Upper lobe of left lung (tissue), 6 donors: ENCODE data around the gene EHD4. TPM values are rescaled to one million over a fixed set of nuclear protein-coding genes. Genes with fewer than 3 reads are reported as not detected.

ENCODE experiments used
- ATAC-seq, 2 donors: fragments of 200-7000 bp; cut with Tn5 transposase; one replicate each; pipeline ENCODE4 v1.9.1; 2022; ENCODE audit warnings: mild to moderate bottlenecking in 2 of 2, moderate library complexity in 2 of 2; ENCODE audit not compliant: low FRiP score in 2 of 2
- DNase-seq, 2 donors: peaks; one replicate each; pipeline ENCODE4 v3.0.0-alpha.2; 2019 to 2020
- H3K27ac ChIP-seq, 4 donors: fragments of 200-600 bp; sonication (generic); one replicate each; pipeline ENCODE4 v1.5.1; 2016 to 2019
- H3K27me3 ChIP-seq, 4 donors: fragments of 200-600 bp; sonication (generic); one replicate each; pipeline ENCODE4 v1.5.1; 2017 to 2019
- H3K36me3 ChIP-seq, 4 donors: fragments of 200-600 bp; sonication (generic); one replicate each; pipeline ENCODE4 v1.5.1; 2016 to 2019
- H3K4me1 ChIP-seq, 4 donors: fragments of 200-600 bp; sonication (generic); one replicate each; pipeline ENCODE4 v1.5.1; 2018 to 2019
- H3K4me3 ChIP-seq, 4 donors: fragments of 200-600 bp; sonication (generic); one replicate each; pipeline ENCODE4 v1.5.1; 2017 to 2019; ENCODE audit warnings: mild to moderate bottlenecking in 2 of 4, moderate library complexity in 1 of 4
- H3K9me3 ChIP-seq, 4 donors: fragments of 200-600 bp; sonication (generic); one replicate each; pipeline ENCODE4 v1.5.1; 2018 to 2019
- CTCF ChIP-seq, 6 experiments: fragments of 450-650 bp in 4 of 6; fragments of 200-600 bp in 2 of 6; sonication (generic) in 2 of 6; IDR thresholded peaks; one replicate each; pipeline ENCODE4 v1.5.1; 2016 to 2019; ENCODE audit warnings: antibody characterized with exemption in 6 of 6
- EP300 ChIP-seq, 4 donors: sonication (generic); formaldehyde crosslinking; IDR thresholded peaks; one replicate each; pipeline ENCODE4 v1.5.1; 2017; ENCODE audit warnings: antibody characterized with exemption in 4 of 4, control low read depth in 2 of 4
- POLR2A ChIP-seq, 4 donors: fragments of 450-650 bp; IDR thresholded peaks; one replicate each; pipeline ENCODE4 v1.5.1; 2016 to 2017; ENCODE audit warnings: antibody characterized with exemption in 4 of 4, mild to moderate bottlenecking in 2 of 4
- POLR2AphosphoS5 ChIP-seq, 2 donors: sonication (generic); formaldehyde crosslinking; IDR thresholded peaks; one replicate each; pipeline ENCODE4 v1.5.1; 2017; ENCODE audit warnings: antibody characterized with exemption in 2 of 2
- WGBS, 2 donors: methylation state at CpG; one replicate each; pipeline ENCODE4 v1.1.5; 2017 to 2018; 5-methylcytosine and 5-hydroxymethylcytosine counted together
- total RNA-seq, 6 donors: library from RNA; depleted of rRNA in 4 of 6; stranded (reverse); fragments of >200 nt in 4 of 6; gene quantifications; one replicate each; pipeline versions ENCODE4 v1.1.0 to v1.2.1, GENCODE V29; 2016 to 2021
- donor health status: DM: no; HTN: no; CAD: no; lungs with moderate emphysema.
- donor health status: DM: no; HTN: yes; CAD: no; lungs with severe emphysema.

Gene EHD4
- total RNA-seq, 6 donors from 2014 or later: 23.0 to 46.4 (median 31.5) TPM

- ATAC-seq (no peak), DNase-seq (no peak)
- no peak overlapping the region for H3K27ac ChIP-seq
- peaks cover 0 to 10% (median 6%) of the 10 kb centered on the region in 4 donors for H3K27me3 ChIP-seq
- H3K9me3 ChIP-seq: no peaks in the 10 kb centered on the region
- peaks cover 11 to 21% (median 13%) of the 10 kb centered on the region in 4 donors for H3K4me1 ChIP-seq
- TF ChIP-seq CTCF (IDR thresholded peaks at IDR 0.05) (no peak), EP300 (IDR thresholded peaks at IDR 0.05) (no peak), POLR2A (IDR thresholded peaks at IDR 0.05) (no peak), POLR2AphosphoS5 (IDR thresholded peaks at IDR 0.05) (no peak)
- no peaks in the 10 kb centered on the region for H3K36me3 ChIP-seq
- H3K4me3 ChIP-seq: no peak overlapping the region
- 74 to 80% methylated on average over 2 of the region's 2 CpGs for WGBS, 2 donors
Observed at GRCh38 chr15:41883484-41883825, 88.9 kb downstream of the EHD4 start.

- ATAC-seq: peak in 1 of 2 donors; percentile 2
- H3K4me1 ChIP-seq: peaks cover 11 to 21% (median 13%) of the 10 kb centered on the region in 4 donors
- 44 to 75% methylated on average over 8 to 12 of the region's 14 CpGs for WGBS, 2 donors
- no peaks in the 10 kb centered on the region for H3K36me3 ChIP-seq
- TF ChIP-seq POLR2A (IDR thresholded peaks at IDR 0.05) (no peak), EP300 (IDR thresholded peaks at IDR 0.05) (no peak), CTCF (IDR thresholded peaks at IDR 0.05) (no peak), POLR2AphosphoS5 (IDR thresholded peaks at IDR 0.05) (no peak)
- DNase-seq: peak in 1 of 2 donors; percentile 64
- no peaks in the 10 kb centered on the region for H3K9me3 ChIP-seq
- no peak overlapping the region for H3K27ac ChIP-seq
- peaks cover 0 to 10% (median 6%) of the 10 kb centered on the region in 4 donors for H3K27me3 ChIP-seq
- H3K4me3 ChIP-seq: peak overlapping the region in 3 of 4 donors; percentile 26 to 45 (median 39)
Observed at GRCh38 chr15:41882689-41883483, 89.5 kb downstream of the EHD4 start.

- Histone ChIP-seq H3K27me3 (peaks cover 0 to 10% (median 6%) of the 10 kb centered on the region in 4 donors), H3K9me3 (no peaks in the 10 kb centered on the region), H3K36me3 (no peaks in the 10 kb centered on the region), H3K27ac (no peak overlapping the region), H3K4me1 (peaks cover 11 to 21% (median 13%) of the 10 kb centered on the region in 4 donors), H3K4me3 (peak overlapping the region in 3 of 4 donors; percentile 26 to 45 (median 39))
- no peak for TF ChIP-seq EP300 (IDR thresholded peaks at IDR 0.05)
- peak in 1 of 6 experiments; percentile 20 for TF ChIP-seq CTCF (IDR thresholded peaks at IDR 0.05)
- no peak for TF ChIP-seq POLR2A (IDR thresholded peaks at IDR 0.05)
- peak in 1 of 2 donors; percentile 30 for ATAC-seq
- 24 to 60% methylated on average over 6 to 44 of the region's 81 CpGs for WGBS, 2 donors
- peak in 1 of 2 donors; percentile 86 for DNase-seq
Observed at GRCh38 chr15:41881920-41882688, 90.3 kb downstream of the EHD4 start.

GRCh38 chr15:41881550-41881919 lies 90.8 kb downstream of the EHD4 start:
- H3K27ac ChIP-seq: no peak overlapping the region
- 45 to 51% methylated on average over 5 to 9 of the region's 10 CpGs for WGBS, 2 donors
- DNase-seq (no peak), ATAC-seq (no peak)
- peaks cover 0 to 10% (median 6%) of the 10 kb centered on the region in 4 donors for H3K27me3 ChIP-seq
- no peak for TF ChIP-seq EP300 (IDR thresholded peaks at IDR 0.05)
- no peak for TF ChIP-seq POLR2AphosphoS5 (IDR thresholded peaks at IDR 0.05)
- no peak for TF ChIP-seq POLR2A (IDR thresholded peaks at IDR 0.05)
- no peak for TF ChIP-seq CTCF (IDR thresholded peaks at IDR 0.05)
- no peaks in the 10 kb centered on the region for H3K9me3 ChIP-seq
- no peaks in the 10 kb centered on the region for H3K36me3 ChIP-seq
- peaks cover 11 to 21% (median 13%) of the 10 kb centered on the region in 4 donors for H3K4me1 ChIP-seq
- H3K4me3 ChIP-seq: peak overlapping the region in 2 of 4 donors; percentile 39 to 45
